ENCODE results near the gene MAGI2. TPM values are rescaled to one million over a fixed set of nuclear protein-coding genes. Genes with fewer than 3 reads are reported as not detected.

The MAGI2 gene
- total RNA-seq, 3 donors from 2014 or later (not counting 1 experiment from before 2014, with no cell fraction given): 0.09 to 0.48 (median 0.27) TPM

GRCh38 chr7:78127009-78127408, 1326.5 kb downstream of the MAGI2 start:
- no peak overlapping the region for H3K27ac Mint-ChIP-seq
- ATAC-seq (no peak), DNase-seq (no peak)
- TF ChIP-seq CTCF (IDR thresholded peaks at IDR 0.05): no peak
- no peaks in the 10 kb centered on the region for H3K27me3 ChIP-seq (ENCODE audit: control insufficient read depth, insufficient read depth, low read length)
- WGBS (ENCODE audit: insufficient coverage): 85% methylated on average over 7 of the region's 7 CpGs
- no peaks in the 10 kb centered on the region for H3K9me3 Mint-ChIP-seq
- H3K9me3 ChIP-seq (ENCODE audit: control insufficient read depth, insufficient read depth, low read length): no peaks in the 10 kb centered on the region
- H3K36me3 Mint-ChIP-seq: no peaks in the 10 kb centered on the region
- H3K4me3 Mint-ChIP-seq: no peak overlapping the region
- H3K27me3 Mint-ChIP-seq (ENCODE audit: low read depth in 2 of 2): peaks cover 0 to 5% of the 10 kb centered on the region in 2 donors
- H3K4me3 ChIP-seq (ENCODE audit: low read length): no peak overlapping the region
- no peaks in the 10 kb centered on the region for H3K36me3 ChIP-seq (ENCODE audit: control insufficient read depth, insufficient read depth, low read length)
- no peak overlapping the region for H3K27ac ChIP-seq (ENCODE audit: low read length)
- intact Hi-C loops (cut with micrococcal nuclease): no loop called here
- H3K4me1 ChIP-seq (ENCODE audit: control insufficient read depth, insufficient read depth, low read length): no peaks in the 10 kb centered on the region
- no peaks in the 10 kb centered on the region for H3K4me1 Mint-ChIP-seq

- Histone ChIP-seq H3K4me3 (ENCODE audit: low read length) (no peak overlapping the region), H3K4me1 (ENCODE audit: control insufficient read depth, insufficient read depth, low read length) (no peaks in the 10 kb centered on the region), H3K27ac (ENCODE audit: low read length) (no peak overlapping the region), H3K36me3 (ENCODE audit: control insufficient read depth, insufficient read depth, low read length) (no peaks in the 10 kb centered on the region), H3K27me3 (ENCODE audit: control insufficient read depth, insufficient read depth, low read length) (no peaks in the 10 kb centered on the region), H3K9me3 (ENCODE audit: control insufficient read depth, insufficient read depth, low read length) (no peaks in the 10 kb centered on the region)
- intact Hi-C loops (cut with micrococcal nuclease): no loop called here
- no peak for ATAC-seq
- TF ChIP-seq CTCF (IDR thresholded peaks at IDR 0.05): no peak
- H3K36me3 Mint-ChIP-seq: no peaks in the 10 kb centered on the region
- no peak overlapping the region for H3K27ac Mint-ChIP-seq
- H3K9me3 Mint-ChIP-seq: no peaks in the 10 kb centered on the region
- no peak for DNase-seq
- no peak overlapping the region for H3K4me3 Mint-ChIP-seq
- peaks cover 0 to 5% of the 10 kb centered on the region in 2 donors for H3K27me3 Mint-ChIP-seq (ENCODE audit: low read depth in 2 of 2)
- no peaks in the 10 kb centered on the region for H3K4me1 Mint-ChIP-seq
- WGBS (ENCODE audit: insufficient coverage): 71% methylated on average over 1 of the region's 2 CpGs
These were observed 1327.6 kb downstream of the MAGI2 start for GRCh38 chr7:78125884-78126283.

- H3K4me1 Mint-ChIP-seq: no peaks in the 10 kb centered on the region
- WGBS (ENCODE audit: insufficient coverage): 95% methylated on average over 3 of the region's 4 CpGs
- Histone ChIP-seq H3K36me3 (ENCODE audit: control insufficient read depth, insufficient read depth, low read length) (no peaks in the 10 kb centered on the region), H3K4me3 (ENCODE audit: low read length) (no peak overlapping the region), H3K9me3 (ENCODE audit: control insufficient read depth, insufficient read depth, low read length) (no peaks in the 10 kb centered on the region), H3K27me3 (ENCODE audit: control insufficient read depth, insufficient read depth, low read length) (no peaks in the 10 kb centered on the region), H3K27ac (ENCODE audit: low read length) (no peak overlapping the region), H3K4me1 (ENCODE audit: control insufficient read depth, insufficient read depth, low read length) (no peaks in the 10 kb centered on the region)
- H3K9me3 Mint-ChIP-seq: no peaks in the 10 kb centered on the region
- ATAC-seq: no peak
- H3K36me3 Mint-ChIP-seq: no peaks in the 10 kb centered on the region
- no peak for DNase-seq
- H3K4me3 Mint-ChIP-seq: no peak overlapping the region
- no peak for TF ChIP-seq CTCF (IDR thresholded peaks at IDR 0.05)
- peaks cover 0 to 3% of the 10 kb centered on the region in 2 donors for H3K27me3 Mint-ChIP-seq (ENCODE audit: low read depth in 2 of 2)
- no peak overlapping the region for H3K27ac Mint-ChIP-seq
- intact Hi-C loops (cut with micrococcal nuclease): no loop called here
These were observed 1329.3 kb downstream of the MAGI2 start for GRCh38 chr7:78124216-78124615.

- Histone ChIP-seq H3K27me3 (ENCODE audit: control insufficient read depth, insufficient read depth, low read length) (no peaks in the 10 kb centered on the region), H3K27ac (ENCODE audit: low read length) (no peak overlapping the region), H3K9me3 (ENCODE audit: control insufficient read depth, insufficient read depth, low read length) (no peaks in the 10 kb centered on the region), H3K36me3 (ENCODE audit: control insufficient read depth, insufficient read depth, low read length) (no peaks in the 10 kb centered on the region), H3K4me3 (ENCODE audit: low read length) (no peak overlapping the region), H3K4me1 (ENCODE audit: control insufficient read depth, insufficient read depth, low read length) (no peaks in the 10 kb centered on the region)
- WGBS (ENCODE audit: insufficient coverage): no CpG with 5 or more reads among the region's 1 CpG
- Mint-ChIP-seq H3K4me1 (no peaks in the 10 kb centered on the region), H3K27ac (no peak overlapping the region), H3K36me3 (no peaks in the 10 kb centered on the region), H3K27me3 (ENCODE audit: low read depth in 2 of 2) (peaks cover 5 to 12% of the 10 kb centered on the region in 2 donors), H3K9me3 (no peaks in the 10 kb centered on the region), H3K4me3 (no peak overlapping the region)
- DNase-seq (no peak), ATAC-seq (no peak)
- TF ChIP-seq CTCF (IDR thresholded peaks at IDR 0.05): no peak
- intact Hi-C loops (cut with micrococcal nuclease): no loop called here
These were observed 1331.6 kb downstream of the MAGI2 start for GRCh38 chr7:78121888-78122287.

Measured in natural killer cell (primary cell).